Measurements from ENCODE around the gene JAKMIP2.

The JAKMIP2 gene

GRCh38 chr5:147708708-147709107 is 73.8 kb downstream of the JAKMIP2 start:
- H3K4me3 ChIP-seq (ENCODE audit: low read depth, low read length): no peak overlapping the region
- no peak for TF ChIP-seq CTCF (IDR thresholded peaks at IDR 0.05; ENCODE audit: control insufficient read depth, extremely low read depth, insufficient read depth)
- no peak for DNase-seq (ENCODE audit: low read depth)

GRCh38 chr5:147704544-147704943 is 78.0 kb downstream of the JAKMIP2 start:
- no peak overlapping the region for H3K4me3 ChIP-seq (ENCODE audit: low read depth, low read length)
- no peak for TF ChIP-seq CTCF (IDR thresholded peaks at IDR 0.05; ENCODE audit: control insufficient read depth, extremely low read depth, insufficient read depth)
- DNase-seq (ENCODE audit: low read depth): no peak

- DNase-seq (ENCODE audit: low read depth): no peak
- no peak overlapping the region for H3K4me3 ChIP-seq (ENCODE audit: low read depth, low read length)
- no peak for TF ChIP-seq CTCF (IDR thresholded peaks at IDR 0.05; ENCODE audit: control insufficient read depth, extremely low read depth, insufficient read depth)
These were observed 81.1 kb downstream of the JAKMIP2 start for GRCh38 chr5:147701468-147701867.

- no peak for DNase-seq (ENCODE audit: low read depth)
- H3K4me3 ChIP-seq (ENCODE audit: low read depth, low read length): no peak overlapping the region
- no peak for TF ChIP-seq CTCF (IDR thresholded peaks at IDR 0.05; ENCODE audit: control insufficient read depth, extremely low read depth, insufficient read depth)
These were observed 82.9 kb downstream of the JAKMIP2 start for GRCh38 chr5:147699496-147700088.

GRCh38 chr5:147697380-147697779 is 85.1 kb downstream of the JAKMIP2 start:
- no peak overlapping the region for H3K4me3 ChIP-seq (ENCODE audit: low read depth, low read length)
- no peak for DNase-seq (ENCODE audit: low read depth)
- TF ChIP-seq CTCF (IDR thresholded peaks at IDR 0.05; ENCODE audit: control insufficient read depth, extremely low read depth, insufficient read depth): no peak

- no peak for DNase-seq (ENCODE audit: low read depth)
- H3K4me3 ChIP-seq (ENCODE audit: low read depth, low read length): no peak overlapping the region
- no peak for TF ChIP-seq CTCF (IDR thresholded peaks at IDR 0.05; ENCODE audit: control insufficient read depth, extremely low read depth, insufficient read depth)
These were observed 87.8 kb downstream of the JAKMIP2 start for GRCh38 chr5:147694772-147695171.

GRCh38 chr5:147693233-147693632 is 89.3 kb downstream of the JAKMIP2 start:
- no peak for TF ChIP-seq CTCF (IDR thresholded peaks at IDR 0.05; ENCODE audit: control insufficient read depth, extremely low read depth, insufficient read depth)
- H3K4me3 ChIP-seq (ENCODE audit: low read depth, low read length): no peak overlapping the region

More at GRCh38 chr5:147693233-147693632, 89.3 kb downstream of the JAKMIP2 start:
- no peak for DNase-seq (ENCODE audit: low read depth)
